ENCODE data around the gene SKI.

- TF ChIP-seq CTCF (conservative IDR thresholded peaks at IDR 0.05; ENCODE audit: low read length) (no peak), EZH2phosphoT487 (IDR thresholded peaks at IDR 0.05; ENCODE audit: borderline replicate concordance, low read depth, low read length) (no peak)
Measured at GRCh38 chr1:2233468-2233867, 5.3 kb downstream of the SKI start.

All from OCI-LY7 (cell line).